ENCODE results near the gene DRG2. TPM values are rescaled to one million over a fixed set of nuclear protein-coding genes. Genes with fewer than 3 reads are reported as not detected.

DRG2 gene
- total and polyA plus RNA-seq, 9 of the 15 experiments (the other 6 are each of a cell fraction or from before 2014, with no cell fraction given): 6.6 to 36.7 (median 26.1) TPM

- no peaks in the 10 kb centered on the region for H3K9me1 ChIP-seq (ENCODE audit: control insufficient read depth, insufficient read depth, low read length)
- H3K4me1 ChIP-seq (replicated peaks in 1 of 2; ENCODE audit: control insufficient read depth in 2 of 2, insufficient read depth in 2 of 2, low read length in 2 of 2): no peaks in the 10 kb centered on the region
- no peak for ATAC-seq
- H2AFZ ChIP-seq (ENCODE audit: low read depth, low read length): no peak overlapping the region
- peaks cover 29% of the 10 kb centered on the region; the same call in 1 of the 3 replicates for H3K36me3 ChIP-seq (ENCODE audit: control insufficient read depth, insufficient read depth, low read length)
- CTCF ChIA-PET (ENCODE audit: low intra/inter-chr PET ratio): no interaction called here
- H3K27ac ChIP-seq (ENCODE audit: extremely low read depth, low read depth, low read length): no peak overlapping the region
- FAIRE-seq: no peak
- TF ChIP-seq JUN (IDR thresholded peaks at IDR 0.05; ENCODE audit: borderline replicate concordance, low read depth, low read length) (no peak), JUN (CRISPR knock-in tag; IDR thresholded peaks at IDR 0.05; ENCODE audit: borderline replicate concordance) (no peak), MEF2A (IDR thresholded peaks at IDR 0.05; ENCODE audit: control insufficient read depth, low read depth, low read length) (no peak), EHMT2 (IDR thresholded peaks at IDR 0.05) (no peak), HDAC8 (tag; IDR thresholded peaks at IDR 0.05) (no peak), RERE (CRISPR knock-in tag; IDR thresholded peaks at IDR 0.05; ENCODE audit: borderline replicate concordance) (no peak), ZBED1 (IDR thresholded peaks at IDR 0.05) (no peak), PTBP1 (IDR thresholded peaks at IDR 0.05; ENCODE audit: low read depth, low read length) (no peak), ARID1B (IDR thresholded peaks at IDR 0.05) (no peak), ZNF444 (CRISPR knock-in tag; IDR thresholded peaks at IDR 0.05) (no peak), BMI1 (IDR thresholded peaks at IDR 0.05; ENCODE audit: low read length) (no peak), FUS (optimal IDR thresholded peaks at IDR 0.05; ENCODE audit: low read depth, low read length) (no peak), CHAMP1 (IDR thresholded peaks at IDR 0.05) (no peak)
- H3K9ac ChIP-seq (ENCODE audit: insufficient read depth in 1 of 2, low read depth in 2 of 2, low read length in 2 of 2): no peak overlapping the region
- POLR2A ChIA-PET: interaction anchor here (0.6 kb wide), 1 partner anchor 329 kb away, joined by 3 read pairs; no protein-coding TSS in a partner anchor
- 91% methylated on average over 6 of the region's 6 CpGs for WGBS (ENCODE audit: insufficient coverage, low coverage, missing lambda C conversion rate)
- intact Hi-C loops (cut with micrococcal nuclease): no loop called here
- no peaks in the 10 kb centered on the region for H4K20me1 ChIP-seq (replicated peaks; ENCODE audit: control insufficient read depth, insufficient read depth, low read length)
- in situ Hi-C loops (cut with MboI): no loop called here
- no peak for DNase-seq (ENCODE audit: extremely low read depth in 1 of 4, low spot score in 3 of 4)
- H3K9me3 ChIP-seq (replicated peaks; ENCODE audit: control insufficient read depth, insufficient read depth, low read depth, low read length): no peaks in the 10 kb centered on the region
- no peaks in the 10 kb centered on the region for H3K79me2 ChIP-seq (ENCODE audit: control insufficient read depth, insufficient read depth, low read length)
- no TSS peak for BruUV-seq (replicated peaks)
- H3K4me2 ChIP-seq (ENCODE audit: insufficient read depth, low read length): no peak overlapping the region
- H3K27me3 ChIP-seq (ENCODE audit: control insufficient read depth in 2 of 2, insufficient read depth in 2 of 2, low read length in 2 of 2): no peaks in the 10 kb centered on the region
- H3K4me3 ChIP-seq: no peak overlapping the region
Measured at GRCh38 chr17:18055597-18055996, 32.2 kb upstream of the DRG2 start.
